OCI-LY3 (cell line): ENCODE measurements around the gene RNF11.

Experiments used
- CTCF ChIP-seq: fragments of 200-600, 300-600 bp; sonication (generic); IDR thresholded peaks from 2 replicates; pipeline ENCODE4 v1.5.1; 2014; ENCODE audit warnings: antibody characterized with exemption, low read length, low read depth
- EZH2phosphoT487 ChIP-seq: fragments of 200-600 bp; shearing (Covaris generic); IDR thresholded peaks from 2 replicates; pipeline ENCODE4 v1.6.1; 2018; ENCODE audit warnings: antibody characterized with exemption, mixed run types, low read depth

GRCh38 chr1:51309291-51309690, 73.2 kb downstream of the RNF11 start:
- TF ChIP-seq CTCF: no peak
- no peak for TF ChIP-seq EZH2phosphoT487
